Limb (tissue), 2 donors: ENCODE data around the gene PRKCB.
A peak's percentile ranks its signal among the peaks of the same experiment; 100 is the strongest.
"Not testable (repeated sequence)": the region's sequence is repeated elsewhere in the genome, so short reads cannot be mapped to it uniquely, and the experiment has no call there.

ENCODE experiments used
- DNase-seq, 2 donors: peaks; one replicate each; pipeline ENCODE4 v3.0.0-alpha.2; 2016; ENCODE audit errors: extremely low spot score in 2 of 2

The PRKCB gene

GRCh38 chr16:23902034-23902747 is 66.4 kb downstream of the PRKCB start:
- DNase-seq = no peak

- DNase-seq = no peak
Observed at GRCh38 chr16:23902748-23903414, 67.1 kb downstream of the PRKCB start.

- peak; percentile 47 to 50 for DNase-seq
Observed at GRCh38 chr16:23905027-23905426, 69.2 kb downstream of the PRKCB start.

- no peak for DNase-seq
Observed at GRCh38 chr16:23907457-23907902, 71.7 kb downstream of the PRKCB start.

- DNase-seq = no peak
Observed at GRCh38 chr16:23907903-23908302, 72.1 kb downstream of the PRKCB start.

GRCh38 chr16:23908790-23909189 is 73.0 kb downstream of the PRKCB start:
- DNase-seq = no peak

GRCh38 chr16:23909792-23910418 is 74.1 kb downstream of the PRKCB start:
- no peak for DNase-seq

GRCh38 chr16:23914946-23915530 is 79.3 kb downstream of the PRKCB start:
- DNase-seq = no peak

- DNase-seq = not testable (repeated sequence)
Observed at GRCh38 chr16:23916552-23916951, 80.8 kb downstream of the PRKCB start.

- DNase-seq = no peak
Observed at GRCh38 chr16:23917621-23918020, 81.8 kb downstream of the PRKCB start.

GRCh38 chr16:23920446-23920845 is 84.7 kb downstream of the PRKCB start:
- DNase-seq = no peak

GRCh38 chr16:23920899-23921298 is 85.1 kb downstream of the PRKCB start:
- DNase-seq = no peak

- no peak for DNase-seq
Observed at GRCh38 chr16:23922406-23922805, 86.6 kb downstream of the PRKCB start.

- no peak for DNase-seq
Observed at GRCh38 chr16:23924128-23924527, 88.3 kb downstream of the PRKCB start.

GRCh38 chr16:23927796-23928195 is 92.0 kb downstream of the PRKCB start:
- no peak for DNase-seq

GRCh38 chr16:23929237-23929636 is 93.5 kb downstream of the PRKCB start:
- DNase-seq = no peak

GRCh38 chr16:23929856-23930255 is 94.1 kb downstream of the PRKCB start:
- no peak for DNase-seq

GRCh38 chr16:23930791-23931190 is 95.0 kb downstream of the PRKCB start:
- DNase-seq = no peak

GRCh38 chr16:23931199-23931598 is 95.4 kb downstream of the PRKCB start:
- DNase-seq = no peak

GRCh38 chr16:23933650-23934049 is 97.9 kb downstream of the PRKCB start:
- not testable (repeated sequence) for DNase-seq

- DNase-seq = no peak
Observed at GRCh38 chr16:23934610-23935236, 98.9 kb downstream of the PRKCB start.

GRCh38 chr16:23940111-23940510 is 104.3 kb downstream of the PRKCB start:
- no peak for DNase-seq
